ENCODE results near the gene DNAJB7.

GRCh38 chr22:40819599-40820140, 42.2 kb downstream of the DNAJB7 start:
- no peak for TF ChIP-seq CTCF (conservative IDR thresholded peaks at IDR 0.05; ENCODE audit: low read length)
- no peak for TF ChIP-seq EZH2phosphoT487 (IDR thresholded peaks at IDR 0.05; ENCODE audit: borderline replicate concordance)

Data from Loucy (cell line).